ENCODE measurements around the gene TTC16. TPM values are rescaled to one million over a fixed set of nuclear protein-coding genes. Genes with fewer than 3 reads are reported as not detected.
"Not testable (repeated sequence)": the region's sequence is repeated elsewhere in the genome, so short reads cannot be mapped to it uniquely, and the experiment has no call there.

The TTC16 gene
- total RNA-seq, 1 experiment from 2014 or later = not detected

GRCh38 chr9:127767410-127767809 lies 51.5 kb downstream of the TTC16 start:
- DNase-seq (ENCODE audit: low spot score) = no peak

GRCh38 chr9:127767909-127768331 lies 52.0 kb downstream of the TTC16 start:
- DNase-seq (ENCODE audit: low spot score) = no peak

- DNase-seq (ENCODE audit: low spot score) = no peak
Observed at GRCh38 chr9:127768698-127769097, 52.8 kb downstream of the TTC16 start.

GRCh38 chr9:127769101-127769500 lies 53.2 kb downstream of the TTC16 start:
- no peak for DNase-seq (ENCODE audit: low spot score)

- DNase-seq (ENCODE audit: low spot score) = no peak
Observed at GRCh38 chr9:127769929-127770582, 54.2 kb downstream of the TTC16 start.

DNA sequence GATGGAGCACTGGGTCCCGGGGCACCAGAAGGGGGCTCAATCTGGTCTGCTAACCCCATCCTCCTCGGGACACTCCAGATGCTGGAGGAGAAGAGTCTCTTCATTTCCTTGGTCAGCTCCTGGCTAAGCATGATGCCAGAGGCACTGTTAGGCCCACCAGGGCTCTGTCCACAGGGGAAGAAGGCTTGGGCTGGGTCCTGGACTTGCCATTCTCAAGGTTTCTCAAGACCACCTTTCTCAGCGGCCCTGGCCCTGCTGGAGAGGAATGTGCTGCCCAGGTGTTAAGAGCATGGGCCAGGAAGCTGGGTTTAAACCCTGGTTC lies 54.7 kb downstream of the TTC16 start:
- no peak for DNase-seq (ENCODE audit: low spot score)

DNA sequence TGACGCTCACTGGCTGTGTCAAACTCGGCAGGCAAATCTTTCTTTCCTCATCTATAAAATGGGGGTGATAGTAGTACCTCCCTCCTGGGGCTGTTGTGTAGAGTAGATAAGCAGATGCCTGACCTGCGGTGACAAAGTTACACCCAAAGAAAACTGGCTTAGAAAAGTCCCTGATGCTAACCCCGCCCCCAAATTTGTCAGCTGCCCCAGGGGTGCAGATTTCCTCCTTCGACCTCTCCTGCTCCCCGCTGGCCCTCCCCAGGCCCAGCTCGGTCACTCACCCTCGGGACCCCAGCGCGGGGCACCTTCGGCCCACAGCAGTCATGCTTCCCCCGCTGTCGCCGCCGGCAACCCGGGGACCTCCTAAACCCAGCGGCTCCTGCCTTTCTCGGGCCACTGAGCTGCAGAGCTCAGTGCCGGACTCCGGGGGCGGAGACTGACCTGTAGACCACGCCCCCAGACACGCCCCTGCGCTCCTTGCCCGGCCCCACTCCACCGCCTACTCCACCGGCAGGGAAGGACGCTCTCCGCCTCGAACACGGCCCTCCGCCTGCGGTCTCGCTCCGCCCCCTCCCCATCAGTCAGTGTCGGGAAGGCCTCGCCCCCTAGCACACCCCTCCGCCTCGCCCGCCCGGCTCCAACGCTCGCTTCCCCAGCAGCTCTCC lies 55.2 kb downstream of the TTC16 start:
- DNase-seq (ENCODE audit: low spot score) = peak; percentile 98

GRCh38 chr9:127771570-127772189 lies 55.8 kb downstream of the TTC16 start:
- no peak for DNase-seq (ENCODE audit: low spot score)

- no peak for DNase-seq (ENCODE audit: low spot score)
Observed at GRCh38 chr9:127772603-127773002, 56.7 kb downstream of the TTC16 start.

- DNase-seq (ENCODE audit: low spot score) = no peak
Observed at GRCh38 chr9:127773272-127773671, 57.4 kb downstream of the TTC16 start.

DNA sequence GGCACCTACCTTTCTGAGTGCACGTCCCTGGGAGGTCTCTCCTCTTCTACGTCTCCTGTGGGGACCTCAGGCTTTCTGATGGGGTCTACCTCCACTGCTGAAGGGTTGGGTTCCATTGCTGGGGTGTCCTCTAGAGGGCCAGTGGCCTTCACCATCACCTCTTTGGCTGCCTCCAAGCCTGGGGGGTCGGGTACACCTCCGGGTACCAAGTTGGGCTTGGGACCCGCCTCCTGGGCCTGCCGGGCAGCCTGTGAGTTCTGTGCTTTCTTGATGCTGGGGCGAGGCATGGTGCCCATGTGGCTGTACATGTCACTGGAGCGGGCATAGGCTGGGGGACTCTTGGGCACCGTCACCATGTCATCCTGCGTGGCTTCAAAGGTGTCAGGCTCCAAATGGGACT lies 58.1 kb downstream of the TTC16 start:
- DNase-seq (ENCODE audit: low spot score) = no peak

- no peak for DNase-seq (ENCODE audit: low spot score)
Observed at GRCh38 chr9:127776195-127776923, 60.5 kb downstream of the TTC16 start.

DNA sequence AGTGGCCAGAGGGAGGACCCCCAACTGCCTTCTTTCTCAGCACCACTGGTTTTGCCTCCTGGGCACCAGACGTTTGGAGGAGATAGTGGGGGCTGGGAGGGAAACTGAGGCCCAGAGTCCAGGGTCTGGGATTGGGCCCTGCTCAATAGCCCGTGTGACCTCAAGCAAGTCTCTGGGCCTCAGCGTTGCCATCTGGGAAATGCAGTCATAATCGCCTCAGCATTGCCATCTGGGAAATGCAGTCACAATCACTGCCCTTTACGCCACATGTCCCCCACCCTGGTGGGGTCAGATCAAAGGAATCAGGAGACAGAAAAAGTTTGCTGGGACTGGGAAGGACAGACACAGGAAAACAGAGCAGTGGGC lies 61.0 kb downstream of the TTC16 start:
- no peak for DNase-seq (ENCODE audit: low spot score)

DNA sequence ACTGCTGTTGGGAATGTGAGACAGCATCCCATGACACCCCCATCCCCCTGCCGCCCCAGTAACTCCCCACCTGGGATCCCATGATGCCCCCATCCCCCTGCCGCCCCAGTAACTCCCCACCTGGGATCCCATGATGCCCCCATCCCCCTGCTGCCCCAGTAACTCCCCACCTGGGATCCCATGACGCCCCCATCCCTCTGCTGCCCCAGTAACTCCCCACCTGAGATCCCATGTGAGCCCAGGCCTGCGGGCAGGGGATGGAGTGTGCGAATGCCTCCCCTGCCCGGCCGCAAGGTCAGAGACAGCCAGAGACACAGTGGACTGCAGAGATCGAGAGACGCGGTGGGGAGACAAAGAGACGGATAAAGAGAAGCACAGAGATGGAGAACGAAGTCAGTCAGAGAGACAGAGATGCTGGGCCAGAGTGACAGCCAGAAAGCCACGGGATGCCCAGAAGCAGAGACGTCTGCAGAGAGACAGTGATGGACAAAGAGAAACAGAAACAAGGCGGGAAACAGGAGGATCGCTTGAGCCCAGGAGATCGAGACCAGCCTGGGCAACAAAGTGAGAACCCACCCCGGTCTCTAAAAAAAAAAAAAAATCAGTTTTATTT lies 61.6 kb downstream of the TTC16 start:
- no peak for DNase-seq (ENCODE audit: low spot score)

- no peak for DNase-seq (ENCODE audit: low spot score)
Observed at GRCh38 chr9:127778280-127779135, 62.6 kb downstream of the TTC16 start, which contains the start of gene SH2D3C. Gene SH2D3C, minus strand, starts transcription at chr9:127778666. Its CDS starts 39 bp downstream, at chr9:127778627.

DNA sequence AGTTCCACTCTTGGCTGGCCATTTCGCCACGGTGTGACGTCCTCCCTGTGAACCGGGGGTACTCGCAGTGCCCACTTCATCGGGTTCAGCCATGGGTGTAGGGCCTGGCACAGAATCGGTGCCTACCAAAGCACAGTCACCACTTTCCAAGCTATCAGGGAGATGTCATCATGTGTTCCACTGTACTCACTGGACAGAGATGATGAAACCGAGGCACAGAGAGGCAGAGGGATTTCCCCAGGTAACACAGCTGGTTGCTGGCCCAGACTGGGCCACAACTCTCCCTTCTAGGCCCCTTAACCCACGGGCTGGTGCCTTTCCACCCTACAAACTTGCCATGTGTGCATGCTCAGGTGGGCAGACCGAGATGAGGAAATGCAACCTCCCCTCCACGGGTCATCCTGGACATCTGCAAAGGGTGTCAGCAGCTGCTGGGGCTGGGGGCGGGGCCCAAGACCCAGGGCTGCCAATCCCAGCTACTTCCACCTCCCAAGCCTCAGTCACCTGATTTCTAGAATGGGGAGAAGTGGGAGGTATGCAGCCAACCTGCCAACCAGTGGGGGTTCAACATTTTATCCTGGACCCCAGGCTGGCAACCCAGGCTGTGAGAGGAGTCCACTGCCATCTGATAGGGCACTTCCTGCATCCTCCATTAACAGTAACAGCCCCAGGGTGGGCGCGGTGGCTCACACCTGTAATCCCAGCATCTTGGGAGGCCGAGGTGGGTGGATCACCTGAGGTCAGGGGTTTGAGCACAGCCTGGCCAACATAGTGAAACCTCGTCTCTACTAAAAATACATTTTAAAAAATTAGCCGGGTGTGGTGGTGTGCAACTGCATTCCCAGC lies 63.5 kb downstream of the TTC16 start:
- DNase-seq (ENCODE audit: low spot score) = no peak

DNA sequence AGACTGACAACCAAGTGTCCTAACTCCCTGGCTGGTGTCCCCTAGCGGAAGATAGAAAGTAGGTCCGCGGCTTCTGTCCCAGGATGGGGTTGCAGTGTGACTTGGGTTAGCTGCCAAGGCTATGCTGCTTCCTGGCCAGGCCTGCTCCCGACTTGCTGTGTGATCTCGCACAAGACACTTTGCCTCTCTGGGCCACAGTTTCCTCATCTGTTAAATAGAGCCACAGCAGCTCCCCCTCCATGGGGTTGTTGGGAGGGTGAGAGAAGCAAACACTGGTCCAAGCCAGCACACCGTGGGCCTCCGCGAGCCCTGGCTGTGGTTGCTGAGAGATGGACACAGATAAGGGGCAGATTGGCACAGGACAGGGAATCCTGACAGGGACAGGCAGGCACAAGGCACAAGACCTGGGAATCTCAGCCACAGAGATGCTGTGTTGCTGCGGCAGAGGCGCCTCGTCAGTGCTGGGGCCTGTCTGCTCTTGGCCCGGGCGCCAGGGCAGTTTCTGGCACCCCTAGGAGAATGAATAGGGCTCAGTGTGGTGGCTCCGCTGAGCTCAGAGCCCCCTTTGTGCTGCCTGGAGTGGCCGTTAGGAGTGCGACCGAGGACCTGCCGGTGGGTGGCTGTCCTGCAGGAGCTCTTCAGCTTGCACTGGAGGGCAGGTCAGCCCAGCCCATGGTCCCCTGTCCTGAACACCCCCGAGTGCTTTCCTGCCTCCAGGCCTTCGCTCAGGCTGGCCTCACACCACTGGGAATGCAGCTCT lies 64.4 kb downstream of the TTC16 start:
- no peak for DNase-seq (ENCODE audit: low spot score)

- DNase-seq (ENCODE audit: low spot score) = not testable (repeated sequence)
Observed at GRCh38 chr9:127780909-127781308, 65.0 kb downstream of the TTC16 start.
